ENCODE measurements around the gene DEFB132.

DEFB132 gene

DNA sequence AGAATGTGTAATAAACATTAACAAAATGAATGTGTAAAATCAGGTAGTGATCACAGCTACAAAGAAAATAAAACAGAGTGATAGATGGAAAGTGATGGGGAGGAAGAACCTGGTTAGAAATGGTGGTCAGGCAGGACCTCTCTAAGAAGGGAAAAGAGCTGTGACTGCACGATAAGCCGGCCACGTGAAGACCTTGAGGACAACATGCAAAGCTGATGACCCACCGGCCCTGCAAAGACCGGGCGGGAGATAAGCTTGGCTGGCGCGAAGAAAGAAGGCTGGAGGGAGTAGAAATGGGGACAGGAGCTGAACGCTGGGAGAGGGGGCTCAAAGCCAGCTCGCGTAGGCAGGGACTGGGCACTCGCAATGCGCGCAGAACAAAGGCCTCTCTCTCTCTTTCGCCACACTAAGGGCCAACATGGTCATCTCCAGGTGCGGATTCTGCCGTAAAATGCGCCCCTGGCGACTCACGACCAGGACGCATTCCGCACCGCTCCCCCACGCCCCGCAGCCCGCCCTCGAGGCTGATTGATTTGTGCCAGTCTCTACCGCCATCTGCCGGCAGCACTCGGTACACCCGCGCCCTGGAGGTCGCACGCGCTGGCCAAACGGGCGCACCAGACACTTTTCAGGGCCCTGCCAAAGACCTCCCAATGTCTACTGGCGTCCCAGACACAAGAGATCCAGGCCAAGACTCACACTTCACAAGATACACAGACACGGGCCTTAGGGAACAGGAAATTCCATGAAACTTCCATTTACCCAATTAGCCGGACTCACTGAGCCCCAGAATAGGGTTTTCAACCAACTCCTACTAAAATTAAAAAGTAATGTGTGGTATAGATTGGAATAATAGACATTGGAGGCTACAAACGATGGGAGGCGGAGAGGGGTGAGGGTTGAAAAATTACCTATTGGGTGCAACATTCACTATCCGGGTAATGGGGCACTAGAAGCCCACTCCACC is 9.4 kb downstream of the DEFB132 start:
- peak; percentile 91 for DNase-seq

DNA sequence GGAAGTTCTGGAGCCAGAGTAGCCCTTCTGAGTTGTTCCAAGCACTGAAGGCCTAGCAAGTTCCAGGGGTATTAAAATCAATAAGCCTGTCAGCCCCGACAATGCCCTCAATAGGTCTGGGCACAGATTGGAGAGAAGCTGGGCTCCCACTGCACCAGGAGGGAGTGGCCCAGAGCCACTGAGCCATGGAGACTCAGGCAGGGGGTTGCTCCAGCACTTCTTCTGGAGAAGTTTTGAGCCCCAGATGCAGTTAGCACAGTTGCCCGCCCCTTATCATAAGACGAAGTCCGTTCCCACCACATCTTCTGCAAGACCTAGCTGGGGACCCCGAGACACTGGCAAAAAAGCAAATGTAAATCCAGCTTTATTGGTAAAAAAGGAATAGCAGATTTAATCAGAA is 13.0 kb downstream of the DEFB132 start:
- DNase-seq = no peak

DNA sequence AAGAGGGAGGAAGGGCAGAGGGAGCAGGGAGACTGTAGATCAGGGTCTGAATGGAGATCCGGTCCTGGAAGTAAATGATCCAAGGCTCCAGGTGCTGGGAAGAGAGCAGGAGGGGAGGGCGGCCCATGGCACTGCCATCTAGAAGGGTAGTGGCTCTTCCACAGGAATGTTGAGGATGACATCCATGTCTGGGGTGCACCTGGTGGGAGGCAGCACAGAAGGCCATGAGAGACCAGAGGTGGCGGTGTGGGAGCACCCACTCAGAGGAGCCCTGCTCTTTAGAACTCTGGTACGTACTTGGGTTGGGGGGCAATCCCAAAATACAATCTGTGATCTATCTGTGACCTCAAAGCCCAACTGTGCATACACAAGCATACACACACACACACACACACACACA is 13.5 kb downstream of the DEFB132 start:
- DNase-seq = no peak

DNA sequence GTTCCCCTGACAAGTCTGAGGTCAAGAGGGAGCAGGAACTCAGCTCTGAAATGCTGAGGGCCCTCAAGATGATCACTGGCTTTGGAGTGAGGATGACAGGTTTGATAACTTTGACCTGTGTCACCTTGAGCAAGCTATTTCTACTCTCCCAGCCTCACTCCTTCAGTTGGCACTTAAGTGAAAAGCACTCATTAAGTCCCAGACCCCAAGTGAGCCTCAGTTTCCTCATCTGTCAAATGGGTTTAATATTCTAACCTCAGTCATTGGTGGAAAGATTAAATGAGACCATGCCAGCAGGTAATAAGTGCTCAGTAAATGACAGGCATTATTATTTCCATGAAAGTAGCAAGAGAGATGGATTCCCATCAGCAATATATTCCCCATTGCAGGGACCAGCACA is 14.0 kb downstream of the DEFB132 start:
- no peak for DNase-seq

DNA sequence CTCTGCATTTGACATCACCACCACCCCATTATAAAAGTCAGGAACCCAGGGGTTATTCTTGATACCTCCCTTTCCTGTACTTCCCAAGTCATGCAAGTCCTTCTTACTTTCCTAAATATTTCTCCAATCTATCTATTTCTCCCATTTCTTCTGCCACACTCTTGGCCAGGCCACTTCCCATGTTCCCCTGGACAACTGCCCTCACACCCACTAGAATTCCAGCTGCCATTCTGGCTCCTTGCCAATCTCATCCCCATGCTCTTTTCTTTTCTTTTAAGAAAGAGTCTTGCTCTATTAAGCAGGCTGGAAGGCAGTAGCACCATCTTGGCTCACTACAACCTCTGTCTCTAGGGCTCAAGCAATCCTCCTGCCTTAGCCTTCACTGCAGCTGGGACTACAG is 15.2 kb downstream of the DEFB132 start:
- no peak for DNase-seq

DNA sequence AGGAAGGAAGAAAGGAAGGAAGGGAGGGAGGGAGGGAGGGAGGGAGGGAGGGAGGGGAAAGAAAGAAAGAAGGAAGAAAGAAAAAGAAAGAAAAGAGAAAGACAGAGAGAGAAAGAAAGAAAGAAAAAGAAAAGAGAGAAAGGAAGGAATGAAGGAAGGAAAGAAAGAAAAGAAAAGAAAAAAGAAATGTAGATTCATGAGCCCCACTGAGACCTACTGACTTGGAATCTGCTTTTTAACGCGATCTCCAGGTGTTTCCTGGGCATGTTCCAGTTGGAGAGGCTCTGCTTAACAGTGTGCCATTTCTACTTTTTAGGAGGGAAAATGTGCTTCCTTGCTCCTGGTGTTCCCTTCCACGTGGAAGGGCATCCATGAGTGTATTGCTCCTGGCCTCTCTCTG is 16.4 kb downstream of the DEFB132 start:
- no peak for DNase-seq

DNA sequence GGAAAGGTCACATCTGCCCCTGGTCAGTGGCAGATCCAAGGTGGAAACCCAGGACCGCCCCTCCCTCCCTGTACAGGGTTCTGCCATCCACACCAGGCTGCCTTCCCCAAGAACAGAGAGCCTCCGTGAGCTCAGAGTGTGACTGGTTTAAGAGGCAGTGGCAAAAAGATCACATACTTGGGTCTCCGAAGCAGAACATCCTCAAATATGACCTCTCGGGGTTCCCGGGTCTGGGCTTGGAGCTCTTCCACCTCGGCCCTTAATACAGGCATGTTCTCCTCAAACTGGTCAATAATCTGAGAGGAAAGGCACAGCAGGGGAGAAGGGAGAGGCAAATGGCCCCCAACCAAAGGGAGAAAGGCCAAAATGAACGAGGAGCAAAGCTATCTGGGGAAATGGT is 18.3 kb downstream of the DEFB132 start:
- DNase-seq = no peak

DNA sequence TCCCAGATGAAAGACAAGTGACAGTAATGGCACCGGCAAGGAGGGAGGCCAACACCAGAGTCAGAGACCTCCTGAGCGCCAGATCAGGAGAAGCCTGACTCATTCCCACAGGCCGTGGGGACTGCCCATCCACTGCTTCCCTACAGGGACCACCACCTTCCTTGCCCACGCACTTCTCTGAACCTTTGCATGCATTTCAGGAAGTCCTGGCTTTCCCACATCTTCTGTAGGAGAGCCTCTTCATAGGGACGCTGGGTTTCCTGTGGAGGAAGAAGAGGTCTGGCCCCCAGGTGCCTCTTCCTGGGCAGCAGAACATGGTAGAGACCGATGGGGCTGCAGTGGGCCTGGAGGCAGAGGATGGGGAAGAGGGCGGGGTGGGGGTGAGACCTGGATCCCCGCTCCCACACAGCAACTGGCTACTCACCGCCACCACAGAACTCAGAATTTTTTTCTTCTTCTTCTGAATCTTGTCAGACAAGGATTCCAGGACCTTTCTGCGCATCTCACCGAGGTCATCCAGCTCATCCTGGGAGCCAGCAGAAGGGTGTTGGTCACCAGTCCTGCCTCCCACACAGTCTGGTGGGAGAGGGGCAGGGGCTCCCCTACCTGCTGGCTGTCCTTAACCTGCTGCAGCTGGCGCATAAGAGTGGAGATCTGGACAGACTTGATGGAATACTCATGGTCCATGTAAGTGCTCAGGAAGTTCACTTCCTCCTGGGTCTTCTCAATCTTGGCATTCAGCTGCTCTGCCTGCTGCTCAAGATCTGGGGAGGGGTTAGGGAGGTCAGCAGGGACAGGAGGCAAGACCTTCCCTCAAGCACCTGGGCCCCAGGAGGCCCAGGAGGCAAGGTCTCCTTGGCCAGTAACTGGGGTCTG is 19.3 kb downstream of the DEFB132 start:
- DNase-seq = no peak

DNA sequence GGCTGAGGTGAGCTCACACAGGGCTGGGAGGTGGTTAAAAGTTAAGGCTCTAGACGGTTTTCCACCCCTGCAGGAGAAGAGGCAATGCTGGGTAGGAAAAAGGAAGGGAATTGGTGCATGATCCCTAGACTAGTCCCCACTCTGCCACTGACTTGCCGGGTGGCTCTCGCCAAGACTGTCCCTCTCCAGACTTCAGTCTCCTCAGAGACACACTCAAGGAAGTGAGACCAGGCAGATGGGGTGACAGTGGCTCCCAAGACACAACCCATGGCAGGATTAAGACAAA is 19.9 kb downstream of the DEFB132 start:
- DNase-seq = no peak

DNA sequence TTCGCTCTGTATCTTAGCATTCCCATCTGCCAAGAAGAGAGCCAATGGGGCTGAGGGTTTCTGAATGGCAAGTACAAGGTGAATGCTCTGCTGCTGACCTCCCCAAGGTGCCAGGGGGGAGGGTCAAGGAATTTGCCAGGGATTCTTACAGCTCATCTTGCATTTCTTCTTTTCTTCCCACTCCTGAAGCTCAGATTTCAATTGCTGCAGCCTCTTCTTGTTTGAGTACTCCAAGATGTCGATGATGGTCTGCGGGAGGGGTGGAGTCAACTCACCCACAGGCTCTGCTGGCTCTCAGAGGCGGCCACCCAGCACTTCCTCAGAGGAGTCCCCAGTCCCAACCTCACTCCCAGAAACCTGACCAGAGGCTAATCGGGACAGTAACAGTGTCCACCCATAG is 20.7 kb downstream of the DEFB132 start:
- DNase-seq = no peak

DNA sequence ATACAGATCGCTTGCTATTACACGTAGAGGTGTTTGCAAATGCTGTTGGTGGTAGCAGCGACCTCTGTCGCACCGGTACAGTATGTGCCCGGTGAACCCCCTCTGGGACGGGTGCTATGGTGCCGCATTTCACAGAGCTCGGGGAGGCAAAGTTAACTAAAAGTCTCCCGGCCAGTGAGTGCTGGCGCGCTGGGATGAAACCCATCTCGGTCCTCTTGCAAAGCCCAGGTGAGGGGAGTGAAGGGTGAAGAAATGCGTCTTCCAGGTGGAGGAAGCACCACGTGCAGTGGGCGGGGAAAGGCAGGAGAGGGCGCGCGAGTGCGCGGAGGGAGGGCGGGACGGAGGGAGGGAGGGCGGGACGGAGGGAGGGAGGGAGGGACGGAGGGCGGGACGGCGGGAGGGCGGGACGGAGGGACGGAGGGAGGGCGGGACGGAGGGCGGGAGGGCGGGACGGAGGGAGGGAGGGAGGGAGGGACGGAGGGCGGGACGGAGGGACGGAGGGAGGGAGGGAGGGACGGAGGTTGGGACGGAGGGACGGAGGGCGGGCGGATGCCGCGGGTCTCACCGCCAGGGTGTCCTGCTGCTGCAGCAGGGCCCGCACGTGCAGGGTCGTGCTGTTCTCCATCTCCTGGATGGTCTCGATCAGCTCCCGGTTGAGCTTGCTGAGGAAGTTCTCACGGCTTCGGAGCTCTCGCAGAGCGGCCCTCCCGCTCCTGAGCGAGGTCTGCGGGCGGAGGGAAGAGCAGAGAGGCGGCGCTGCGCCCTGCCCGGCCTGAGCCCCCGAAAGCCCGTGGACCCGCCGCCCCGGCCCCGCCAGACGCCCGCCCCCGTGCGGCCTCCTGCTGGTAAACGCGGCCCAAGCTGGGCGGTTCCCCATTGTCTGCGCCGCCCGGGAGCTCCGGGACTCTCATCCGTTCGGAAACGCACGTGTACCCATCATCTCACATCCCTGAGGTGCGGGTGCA is 21.4 kb downstream of the DEFB132 start:
- DNase-seq = no peak

DNA sequence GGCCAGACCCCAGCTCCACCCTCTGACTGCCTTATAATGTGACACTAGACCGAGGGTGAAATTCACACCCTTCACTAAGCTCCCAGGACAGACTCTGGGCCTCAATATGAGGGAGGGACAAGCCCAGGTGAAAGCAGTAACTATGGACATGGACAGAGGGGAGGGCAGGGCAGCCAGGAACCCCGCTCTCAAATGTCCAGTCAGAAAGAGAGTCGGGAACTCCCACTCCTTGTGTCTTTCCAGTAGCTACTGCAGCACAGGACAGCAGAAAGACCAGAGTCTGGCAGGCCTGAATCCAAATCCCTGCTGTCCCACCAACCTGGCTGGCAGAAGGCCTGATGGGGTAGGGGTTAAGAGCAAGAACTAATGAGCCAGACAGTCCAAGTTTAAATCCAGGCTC is 26.6 kb downstream of the DEFB132 start:
- no peak for DNase-seq

DNA sequence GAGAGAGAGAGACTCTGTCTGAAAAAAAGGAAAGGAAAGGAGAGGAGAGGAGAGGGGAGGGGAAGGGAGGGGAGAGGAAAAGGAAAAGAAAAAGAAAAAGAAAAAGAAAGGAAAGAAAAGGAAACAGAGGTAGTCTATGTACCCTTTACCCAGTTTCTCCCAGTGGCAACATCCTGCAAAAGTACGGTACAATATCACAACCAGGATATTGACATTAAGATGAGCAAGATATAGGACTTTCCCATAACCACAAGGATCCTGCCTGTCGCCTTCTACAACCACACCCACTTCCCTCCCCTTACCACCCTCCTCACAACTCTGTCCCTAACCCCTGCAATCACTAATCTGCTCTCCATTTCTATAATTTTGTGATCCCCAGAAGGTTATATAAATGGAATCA is 29.0 kb downstream of the DEFB132 start:
- no peak for DNase-seq

DNA sequence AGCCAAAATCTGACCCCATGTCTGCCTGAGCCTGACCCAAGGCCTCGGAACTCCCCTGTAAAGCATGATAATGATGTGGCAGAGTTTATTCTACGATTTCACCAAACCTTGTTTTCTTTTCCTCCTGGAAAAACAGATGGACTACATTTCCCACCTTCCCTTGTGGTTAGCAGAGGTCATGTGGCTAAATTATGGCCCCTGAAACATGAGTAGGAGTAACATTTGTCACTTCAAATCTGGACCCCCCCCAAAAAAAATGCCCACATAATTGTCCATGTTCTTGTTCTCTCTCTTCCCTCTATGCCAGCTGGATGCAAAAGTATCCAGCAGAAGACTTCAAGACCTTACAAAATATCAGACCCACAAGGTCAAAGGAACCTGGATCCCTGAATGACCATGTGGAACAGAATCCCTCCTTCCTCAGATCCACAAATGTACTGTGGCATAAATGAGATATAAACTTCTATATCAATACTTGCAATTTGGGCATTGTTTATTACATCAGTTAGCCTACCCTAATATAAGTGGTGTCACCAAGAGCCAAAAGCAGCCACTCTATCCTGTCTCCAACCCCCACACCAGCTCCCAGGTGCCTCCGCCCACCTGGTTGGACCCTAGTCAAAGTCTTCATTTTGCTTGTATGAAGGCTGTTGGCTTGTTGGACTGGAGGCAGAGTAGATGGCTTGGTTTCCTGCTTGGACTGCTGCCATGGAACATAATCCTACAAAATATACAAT is 31.6 kb downstream of the DEFB132 start:
- no peak for DNase-seq

DNA sequence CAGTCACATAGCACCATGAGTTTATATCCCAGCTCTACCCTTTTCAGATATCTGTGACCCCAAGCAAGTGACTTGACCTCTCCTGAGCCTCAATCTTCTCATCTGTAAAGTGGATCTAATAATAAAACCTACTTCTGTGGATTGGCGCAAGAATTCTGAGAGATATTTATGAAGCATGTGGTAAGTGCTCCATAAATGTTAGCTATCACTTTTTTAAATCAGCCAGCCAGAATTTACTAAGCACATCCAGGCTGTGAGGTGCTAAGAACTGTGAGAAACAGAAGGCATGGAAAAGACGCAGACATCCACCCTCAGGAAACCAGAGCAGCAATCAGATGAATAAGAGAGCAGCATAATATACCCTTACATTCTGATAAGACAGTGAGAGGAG is 32.2 kb downstream of the DEFB132 start:
- no peak for DNase-seq

DNA sequence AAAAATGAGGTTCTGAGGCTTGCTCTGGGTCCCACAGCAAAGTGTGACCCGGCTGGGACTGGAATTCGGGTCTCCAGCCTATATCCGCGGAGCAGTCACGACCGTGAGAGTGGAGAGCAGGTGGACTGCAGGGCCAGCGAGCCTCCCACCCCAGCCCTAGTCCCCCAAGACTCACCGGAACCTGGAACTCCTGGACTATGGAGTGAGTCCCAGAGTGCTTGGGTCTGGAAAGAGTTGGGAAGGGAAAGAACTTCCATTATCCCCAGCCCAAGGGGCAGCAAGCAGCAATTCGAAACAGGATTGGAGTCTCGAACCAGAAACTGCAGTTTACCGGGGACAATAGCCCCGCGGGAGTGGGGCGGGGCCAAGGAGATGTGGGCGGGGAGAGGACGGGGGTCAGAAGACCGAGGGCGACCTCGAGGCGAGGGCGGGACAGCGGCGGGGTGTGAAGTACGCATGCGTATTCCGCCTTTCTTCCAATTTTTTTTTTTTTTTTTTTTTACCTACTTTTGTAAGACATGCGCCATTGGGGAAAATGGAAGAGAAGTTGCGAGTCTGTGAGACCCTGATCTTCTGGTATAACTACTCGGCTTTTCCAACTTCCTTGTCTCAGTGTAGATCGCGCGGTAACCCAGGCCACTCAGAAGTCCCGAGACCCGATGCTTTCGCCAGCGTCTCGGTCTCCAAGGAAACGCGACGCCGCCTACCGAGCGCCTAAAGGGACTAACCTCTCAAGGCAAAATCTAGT is 32.7 kb downstream of the DEFB132 start, which contains the start of gene C20orf96:
Gene C20orf96 (minus strand): TSS at position 667 of the 748 bp plus-strand sequence. CDS start 140 bp downstream, at position 527.
- peak; percentile 90 for DNase-seq

DNA sequence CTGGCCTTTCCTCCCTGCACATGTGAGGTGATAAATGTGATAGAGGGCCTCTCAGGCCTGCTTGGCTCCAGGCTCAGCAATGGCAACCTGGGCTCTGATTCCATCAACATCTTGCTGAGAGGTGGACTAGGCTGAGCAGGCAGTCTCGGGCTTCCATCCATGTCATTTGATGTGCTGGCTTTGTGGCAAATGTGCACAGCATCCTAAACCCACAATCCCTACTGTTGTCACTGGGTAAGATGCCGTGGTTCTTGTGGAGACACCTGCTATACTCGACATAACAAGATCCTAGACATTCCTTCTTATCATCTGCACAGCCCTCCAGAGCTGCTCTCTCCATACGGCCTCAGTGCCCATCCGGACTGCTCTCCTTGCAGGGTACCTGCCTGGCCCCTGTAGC is 37.1 kb downstream of the DEFB132 start:
- no peak for DNase-seq

DNA sequence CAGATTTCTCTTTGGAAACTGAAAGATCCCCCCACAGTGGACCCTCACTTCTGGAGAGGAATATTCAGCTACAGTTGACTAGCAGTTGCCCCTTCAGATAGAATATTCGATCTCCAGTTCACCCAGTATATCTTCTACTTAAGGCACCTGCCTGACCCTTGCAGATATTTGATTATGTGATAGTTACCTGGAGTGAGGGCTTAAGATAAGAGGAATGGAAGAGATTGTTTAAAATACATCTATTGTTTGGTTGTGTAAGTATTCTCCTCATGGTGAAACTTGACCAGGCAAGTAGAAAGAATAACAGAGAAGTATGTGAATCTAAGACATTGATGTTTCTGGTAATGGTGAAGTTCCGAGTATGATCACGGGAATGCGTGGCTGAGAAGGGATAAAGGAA is 38.3 kb downstream of the DEFB132 start:
- DNase-seq = no peak

DNA sequence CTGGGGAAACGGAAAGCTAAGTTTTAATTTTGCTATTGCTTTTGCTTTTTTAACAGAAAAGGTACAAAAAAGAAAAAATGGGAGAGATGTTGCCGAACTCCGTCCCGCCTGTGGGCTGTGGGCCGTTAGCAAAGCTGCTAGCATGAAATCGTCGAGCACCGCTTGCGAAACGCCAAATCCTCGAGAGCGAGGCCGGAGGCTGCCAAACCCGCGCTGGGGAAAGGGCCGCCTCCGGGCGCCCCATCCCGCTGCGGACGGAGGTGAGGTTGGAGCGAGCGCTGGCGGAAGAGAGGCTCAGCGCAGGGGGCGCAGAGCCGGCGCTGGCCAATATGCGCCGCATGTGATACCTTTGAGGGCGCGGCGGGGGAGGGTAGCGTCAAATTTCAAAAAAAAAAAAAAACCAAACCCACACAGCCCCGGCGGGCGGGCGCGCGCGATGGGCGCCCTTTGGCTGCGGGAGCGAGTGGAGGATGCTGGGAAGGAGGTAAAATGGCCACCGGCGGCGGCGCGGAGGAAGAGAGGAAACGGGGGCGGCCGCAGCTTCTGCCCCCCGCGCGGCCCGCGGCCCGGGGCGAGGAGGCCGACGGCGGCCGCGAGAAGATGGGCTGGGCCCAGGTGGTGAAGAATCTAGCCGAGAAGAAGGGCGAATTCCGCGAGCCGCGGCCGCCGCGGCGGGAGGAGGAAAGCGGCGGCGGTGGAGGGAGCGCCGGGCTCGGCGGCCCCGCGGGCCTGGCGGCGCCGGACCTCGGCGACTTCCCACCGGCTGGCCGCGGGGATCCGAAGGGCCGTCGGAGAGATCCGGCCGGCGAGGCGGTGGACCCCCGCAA is 39.8 kb downstream of the DEFB132 start, which contains the start of gene ZCCHC3:
Gene ZCCHC3 (plus strand): TSS at position 473 of the 827 bp plus-strand sequence. CDS start 17 bp downstream, at position 490.
- DNase-seq = peak; percentile 94

All from NCI-H1105 (cell line).